22Rv1 (cell line): ENCODE measurements around the gene ATL3.

Experiments used
- H3K27ac ChIP-seq: fragments of 450-650 bp; 2 replicates; pipeline ENCODE4 v1.5.1; 2017
- ZFX ChIP-seq: fragments of 450-650 bp; IDR thresholded peaks from 2 replicates; pipeline ENCODE4 v1.6.1; 2017; ENCODE audit warnings: antibody characterized with exemption, borderline replicate concordance
- TF ChIP-seq, protein P1 (sequence below): fragments of 450-650 bp; IDR thresholded peaks from 2 replicates; pipeline ENCODE4 v1.5.1; 2017; ENCODE audit warnings: mild to moderate bottlenecking

Gene ATL3

DNA sequence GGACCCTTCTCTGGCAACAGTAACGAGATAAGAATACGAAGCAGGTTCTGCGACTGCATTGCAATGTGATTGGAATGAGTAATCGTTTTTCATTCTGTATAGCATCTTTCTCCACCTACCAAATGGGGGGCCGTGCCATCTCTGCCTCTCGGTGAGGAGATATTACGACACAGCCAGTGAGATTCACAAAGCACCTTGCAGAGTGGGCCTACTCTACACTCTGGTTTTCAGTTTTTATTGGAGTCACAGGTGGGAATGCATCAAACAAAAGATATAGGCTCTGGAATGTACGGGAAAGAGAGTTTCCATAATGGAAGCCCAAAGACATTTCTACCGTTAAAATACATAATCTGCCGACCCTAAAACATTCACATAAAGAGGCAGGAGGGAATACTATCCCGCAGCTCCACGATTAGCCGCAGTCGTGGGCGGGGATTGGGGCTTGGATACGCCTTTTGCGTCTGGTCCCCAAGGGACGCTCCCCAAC lies 9.7 kb upstream of the ATL3 start:
- peak overlapping the region; percentile 96 for H3K27ac ChIP-seq
- no peak for TF ChIP-seq ZFX
- TF ChIP-seq, protein P1, sequence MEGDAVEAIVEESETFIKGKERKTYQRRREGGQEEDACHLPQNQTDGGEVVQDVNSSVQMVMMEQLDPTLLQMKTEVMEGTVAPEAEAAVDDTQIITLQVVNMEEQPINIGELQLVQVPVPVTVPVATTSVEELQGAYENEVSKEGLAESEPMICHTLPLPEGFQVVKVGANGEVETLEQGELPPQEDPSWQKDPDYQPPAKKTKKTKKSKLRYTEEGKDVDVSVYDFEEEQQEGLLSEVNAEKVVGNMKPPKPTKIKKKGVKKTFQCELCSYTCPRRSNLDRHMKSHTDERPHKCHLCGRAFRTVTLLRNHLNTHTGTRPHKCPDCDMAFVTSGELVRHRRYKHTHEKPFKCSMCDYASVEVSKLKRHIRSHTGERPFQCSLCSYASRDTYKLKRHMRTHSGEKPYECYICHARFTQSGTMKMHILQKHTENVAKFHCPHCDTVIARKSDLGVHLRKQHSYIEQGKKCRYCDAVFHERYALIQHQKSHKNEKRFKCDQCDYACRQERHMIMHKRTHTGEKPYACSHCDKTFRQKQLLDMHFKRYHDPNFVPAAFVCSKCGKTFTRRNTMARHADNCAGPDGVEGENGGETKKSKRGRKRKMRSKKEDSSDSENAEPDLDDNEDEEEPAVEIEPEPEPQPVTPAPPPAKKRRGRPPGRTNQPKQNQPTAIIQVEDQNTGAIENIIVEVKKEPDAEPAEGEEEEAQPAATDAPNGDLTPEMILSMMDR, result no peak

DNA sequence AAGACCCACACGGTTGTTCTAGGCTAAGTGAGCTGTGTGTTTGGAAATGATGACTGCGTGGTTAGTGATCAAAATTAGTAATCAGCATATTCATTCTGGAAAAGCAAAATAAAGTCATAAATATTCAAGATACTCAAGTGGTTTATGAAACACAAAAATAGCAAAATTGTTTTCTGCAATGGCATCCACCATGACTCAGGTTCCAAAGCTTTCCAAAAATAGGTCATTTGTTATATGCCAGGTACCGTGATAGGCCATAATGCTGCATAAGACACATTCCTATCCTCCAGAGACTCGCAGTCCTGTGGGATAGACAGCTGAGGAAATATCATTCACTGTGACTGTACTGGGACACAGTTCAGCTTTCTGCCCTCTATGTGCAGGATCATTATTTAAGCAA lies 2.4 kb upstream of the ATL3 start:
- no peak overlapping the region for H3K27ac ChIP-seq
- TF ChIP-seq, protein P1, result no peak
- TF ChIP-seq ZFX, result no peak

DNA sequence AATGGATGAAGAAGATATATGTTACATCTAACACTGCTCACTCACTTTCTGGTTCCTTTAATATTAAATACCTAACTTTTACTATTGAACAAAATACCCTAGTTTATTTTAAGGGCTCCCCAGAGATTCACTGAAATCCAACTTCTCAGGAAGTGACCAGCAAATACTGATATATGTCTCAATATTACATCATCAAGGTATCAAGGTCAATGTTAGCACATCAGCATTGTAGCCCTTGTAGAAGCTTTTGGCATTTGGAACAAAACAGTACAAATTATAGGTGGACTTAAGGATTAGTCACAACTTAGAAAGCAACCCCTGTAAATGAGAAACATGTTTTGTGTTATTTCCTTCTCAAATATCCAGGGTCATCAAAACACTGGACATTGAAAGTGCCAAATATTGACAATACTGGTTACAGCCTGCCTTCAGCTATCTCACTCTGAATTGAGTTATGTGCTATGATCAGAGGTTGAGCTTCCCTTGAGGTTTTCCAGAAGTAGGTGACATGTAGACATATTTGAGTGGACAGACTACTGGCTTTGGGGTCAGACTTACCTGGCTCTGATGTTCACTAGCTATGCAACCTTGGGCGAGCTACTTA lies 1.9 kb upstream of the ATL3 start:
- H3K27ac ChIP-seq, result no peak overlapping the region
- no peak for TF ChIP-seq ZFX
- TF ChIP-seq, protein P1, result no peak

DNA sequence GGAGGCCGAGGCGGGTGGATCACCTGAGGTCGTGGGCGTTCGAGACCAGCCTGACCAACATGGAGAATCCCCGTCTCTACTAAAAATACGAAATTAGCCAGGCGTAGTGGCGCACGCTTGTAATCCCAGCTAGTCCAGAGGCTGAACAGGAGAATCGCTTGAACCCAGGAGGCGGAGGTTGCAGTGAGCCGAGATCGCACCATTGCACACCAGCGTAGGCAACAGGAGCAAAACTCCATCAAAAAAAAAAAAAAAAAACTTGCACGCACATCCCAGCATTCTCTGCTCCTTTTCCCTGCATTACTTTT lies 934 bp upstream of the ATL3 start:
- TF ChIP-seq ZFX, result no peak
- TF ChIP-seq, protein P1, result no peak
- H3K27ac ChIP-seq, result peak overlapping the region; percentile 95

DNA sequence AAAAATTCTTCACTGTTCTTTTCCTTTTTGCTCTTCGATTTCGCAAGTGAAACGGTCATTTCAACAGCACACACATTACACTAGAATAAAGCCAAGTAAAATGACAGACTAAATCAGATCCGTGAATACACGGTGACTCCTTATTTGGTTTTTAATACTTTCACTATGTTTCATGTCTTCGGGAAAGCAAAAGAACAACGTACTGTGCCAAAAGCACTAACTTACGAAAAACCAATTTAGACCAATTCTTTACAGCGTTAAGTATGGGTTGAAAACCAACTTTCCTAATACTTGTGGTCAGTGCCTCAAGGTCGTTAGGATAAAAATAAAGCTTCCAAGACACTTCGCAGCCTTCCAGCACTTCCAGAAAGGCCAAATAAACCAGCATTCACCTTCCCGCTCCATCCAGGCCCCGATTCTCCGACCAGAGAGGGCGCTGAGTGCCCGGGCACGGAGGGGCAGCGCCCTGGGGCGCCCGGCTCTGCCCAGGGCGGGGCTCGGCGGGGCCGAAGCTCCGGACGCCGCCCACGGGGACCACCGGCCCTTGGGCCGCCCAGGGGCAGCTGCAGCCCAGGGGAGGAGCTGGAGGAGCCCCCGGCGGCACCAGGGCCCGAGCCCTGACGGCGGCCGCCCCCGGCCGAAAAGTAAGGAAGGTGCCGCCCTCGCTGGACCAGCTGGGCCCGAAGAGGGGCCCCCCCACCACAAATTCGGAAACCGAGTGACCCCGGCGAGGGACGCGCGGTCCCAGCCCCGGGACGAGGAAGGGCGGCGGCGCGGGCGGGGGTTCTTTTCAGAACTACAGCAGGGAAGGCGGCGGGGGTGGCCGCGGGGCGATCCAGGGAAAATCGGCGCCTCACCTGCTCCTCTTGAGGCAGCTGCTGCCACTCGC lies 499 bp downstream of the ATL3 start:
- TF ChIP-seq ZFX, result no peak
- TF ChIP-seq, protein P1, result peak; percentile 91
- H3K27ac ChIP-seq, result peak overlapping the region; percentile 95

DNA sequence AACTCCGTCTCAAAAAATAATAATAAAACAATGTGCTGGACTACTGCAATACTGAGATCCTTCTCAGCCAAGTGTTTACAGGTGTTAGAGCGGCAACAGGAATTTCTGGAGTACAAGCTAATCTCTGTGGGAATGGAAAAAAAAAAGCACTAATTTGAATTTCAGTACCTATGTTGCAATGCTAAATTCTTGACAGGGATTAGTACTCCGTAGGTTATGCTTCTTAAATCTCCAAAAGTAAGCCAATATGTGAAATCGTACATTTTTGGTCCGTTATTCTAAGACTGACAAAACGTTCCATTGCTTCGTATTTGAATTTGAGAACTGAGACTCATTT lies 1.1 kb downstream of the ATL3 start:
- TF ChIP-seq, protein P1, result no peak
- H3K27ac ChIP-seq, result peak overlapping the region; percentile 95
